RKO (cell line): Measurements from ENCODE around the gene UTP18.

Experiments used
- DNase-seq: peaks from one replicate; pipeline ENCODE4 v3.0.0-alpha.2; 2016; ENCODE audit warnings: low spot score

UTP18 gene

DNA sequence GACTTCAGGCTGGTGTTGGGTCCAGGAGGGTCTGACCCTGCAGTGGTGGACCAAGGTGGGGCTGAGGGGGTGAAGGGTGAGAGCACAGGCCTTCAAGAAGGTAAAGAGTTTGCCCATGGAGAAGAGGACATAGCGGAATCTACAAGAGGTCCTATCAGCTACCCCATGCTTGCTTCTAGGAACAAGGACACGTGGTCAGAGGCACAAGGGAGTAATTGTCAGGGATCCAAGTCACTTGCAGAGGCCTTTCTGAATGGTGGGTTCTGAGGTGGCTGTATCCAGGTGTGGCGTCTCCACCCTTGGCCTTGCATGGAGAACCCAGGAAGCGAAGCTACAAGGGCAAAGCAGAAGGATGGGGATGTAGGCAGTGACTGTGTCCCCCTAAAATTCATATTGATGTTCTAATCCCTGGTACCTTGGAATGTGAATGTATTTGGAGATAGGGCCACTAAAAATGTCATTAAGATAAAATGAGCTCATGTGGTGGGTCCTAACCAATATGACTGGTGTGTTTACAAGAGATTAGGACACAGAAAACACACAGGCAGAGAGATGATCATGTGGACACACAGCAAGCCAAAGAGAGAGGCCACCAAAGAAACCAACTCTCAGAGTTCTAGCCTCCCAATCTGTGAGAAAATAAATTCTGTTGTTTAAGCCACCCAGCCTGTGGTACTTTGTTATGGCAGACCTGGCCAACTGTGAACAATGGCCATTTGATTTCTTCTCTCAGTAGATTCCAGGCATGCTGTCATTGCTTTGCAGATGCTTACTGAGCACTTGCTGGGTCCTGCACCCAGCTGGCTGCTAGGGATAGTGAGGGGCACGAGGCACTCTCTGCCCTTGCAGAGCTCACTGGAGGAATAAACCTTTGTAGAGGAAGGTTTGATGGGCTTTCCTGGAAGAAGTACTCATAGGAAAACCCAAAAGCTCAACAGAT, 75.8 kb downstream of the UTP18 start:
- no peak for DNase-seq

GRCh38 chr17:51341457-51341856, 81.1 kb downstream of the UTP18 start:
- DNase-seq: no peak

GRCh38 chr17:51342257-51342656, 81.9 kb downstream of the UTP18 start:
- DNase-seq: no peak

DNA sequence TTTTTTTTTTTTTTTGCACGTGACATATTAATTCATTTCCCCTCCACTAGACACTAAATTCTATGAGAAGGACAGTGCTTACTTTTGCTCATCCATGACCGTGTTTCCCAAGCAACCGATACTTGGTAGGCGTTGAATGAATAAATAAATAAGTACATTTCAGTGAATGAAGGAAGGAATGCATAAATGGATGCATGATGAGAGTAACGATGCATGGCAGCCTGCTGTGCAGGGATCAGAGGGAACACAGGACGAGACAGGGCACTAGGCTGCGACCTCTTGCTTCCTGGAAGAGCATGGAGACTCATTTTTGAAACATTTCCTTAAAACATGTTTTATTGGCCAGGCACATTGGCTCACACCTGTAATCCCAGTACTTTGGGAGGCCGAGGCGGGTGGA, 84.2 kb downstream of the UTP18 start:
- DNase-seq: no peak

DNA sequence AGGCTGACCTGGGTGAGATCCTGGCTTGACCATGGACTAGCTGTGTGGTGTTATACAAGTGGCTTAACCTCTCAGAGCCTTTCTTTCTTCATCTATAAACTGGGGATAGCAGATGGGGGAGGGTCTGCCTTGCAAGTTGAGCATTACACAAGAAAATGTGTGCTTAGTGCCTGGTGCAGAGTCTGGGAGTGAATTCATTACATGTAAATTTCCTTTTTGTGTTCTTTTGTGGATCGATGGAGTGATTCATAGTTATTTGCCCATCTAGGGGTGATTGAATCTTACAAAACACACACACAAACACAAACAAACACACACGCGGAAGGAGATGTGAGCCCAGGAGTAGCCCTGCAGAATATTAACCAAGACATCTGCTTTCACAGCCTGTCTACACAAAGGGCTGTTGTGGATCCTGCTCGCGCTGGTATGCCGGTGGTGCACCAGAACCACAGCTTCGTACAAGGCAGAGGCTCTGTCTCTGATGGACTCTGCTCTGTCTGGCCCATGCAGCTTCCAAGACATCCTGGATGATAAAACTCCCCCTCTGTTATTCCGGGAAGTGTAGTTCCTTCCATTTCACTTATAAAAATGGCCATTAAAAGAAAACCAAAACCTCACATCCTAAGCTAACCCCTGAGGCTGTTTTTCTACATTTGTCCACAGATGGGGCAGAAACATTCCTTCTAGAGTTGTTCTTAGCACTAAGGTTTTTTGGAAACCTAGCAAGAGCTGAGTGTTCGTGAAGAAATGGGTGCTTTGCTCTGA, 86.1 kb downstream of the UTP18 start:
- no peak for DNase-seq
